Measurements from ENCODE around the gene AQP6.

Gene AQP6

GRCh38 chr12:49967042-49967776 lies 5.5 kb upstream of the AQP6 start:
- Histone ChIP-seq H2AFZ (ENCODE audit: low read length) (peak overlapping the region; percentile 93), H4K20me1 (ENCODE audit: insufficient read depth, low read length) (no peaks in the 10 kb centered on the region), H3K9me2 (replicated peaks; ENCODE audit: insufficient read depth, low read length) (no peaks in the 10 kb centered on the region), H3K4me1 (ENCODE audit: low read length) (no peaks in the 10 kb centered on the region), H3K36me3 (replicated peaks; ENCODE audit: insufficient read depth, low read length) (no peaks in the 10 kb centered on the region), H3F3A (ENCODE audit: insufficient read depth, low read length) (no peaks in the 10 kb centered on the region), H3K9ac (ENCODE audit: low read length) (0 out of 2 replicates have a peak overlapping the region, but pooled peaks have one; percentile 4), H3K9me3 (replicated peaks; ENCODE audit: insufficient read depth, low read length) (no peaks in the 10 kb centered on the region), H3K4me2 (ENCODE audit: low read depth, low read length) (peak overlapping the region; percentile 99), H3K79me2 (ENCODE audit: low read length) (no peaks in the 10 kb centered on the region), H3K4me3 (ENCODE audit: low read length) (peak overlapping the region; percentile 57), H3K27ac (ENCODE audit: low read length) (no peak overlapping the region), H3K27me3 (replicated peaks; ENCODE audit: insufficient read depth, low read length) (peaks cover 88% of the 10 kb centered on the region)
- peak; percentile 81 for DNase-seq
- TF ChIP-seq CTCF (IDR thresholded peaks at IDR 0.05; ENCODE audit: low read length) (peak; percentile 74), EZH2 (optimal IDR thresholded peaks at IDR 0.05; ENCODE audit: low read depth, low read length) (no peak)

DNA sequence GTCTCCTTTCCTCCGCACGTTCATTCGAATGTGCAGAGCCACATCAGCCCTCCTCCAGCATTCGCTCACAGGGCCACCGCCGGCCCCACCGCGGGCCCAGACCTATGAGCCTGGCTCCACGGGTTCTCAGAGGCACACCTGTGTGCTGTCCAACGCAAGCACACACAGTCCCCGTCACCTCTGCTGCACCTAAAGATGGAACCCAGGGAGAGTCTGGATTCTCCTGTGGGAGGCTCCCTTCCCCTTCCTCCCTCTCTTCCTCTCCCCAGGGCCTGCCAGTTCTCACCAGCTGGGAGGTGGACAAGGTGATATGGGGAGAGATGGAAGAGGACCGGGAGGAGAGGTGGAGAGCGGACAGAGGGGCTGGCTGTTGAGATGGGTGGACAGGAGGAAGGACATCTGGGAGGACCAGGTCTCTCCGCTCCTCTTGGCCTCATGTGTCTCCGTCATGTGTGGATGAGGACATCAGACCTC lies 4.9 kb upstream of the AQP6 start:
- Histone ChIP-seq H3K9ac (ENCODE audit: low read length) (no peak overlapping the region), H3K9me3 (replicated peaks; ENCODE audit: insufficient read depth, low read length) (no peaks in the 10 kb centered on the region), H3K36me3 (replicated peaks; ENCODE audit: insufficient read depth, low read length) (no peaks in the 10 kb centered on the region), H3K4me1 (ENCODE audit: low read length) (no peaks in the 10 kb centered on the region), H3K4me2 (ENCODE audit: low read depth, low read length) (peak overlapping the region; percentile 99), H2AFZ (ENCODE audit: low read length) (peak overlapping the region; percentile 93), H3K4me3 (ENCODE audit: low read length) (peak overlapping the region; percentile 57), H3F3A (ENCODE audit: insufficient read depth, low read length) (no peaks in the 10 kb centered on the region), H3K79me2 (ENCODE audit: low read length) (no peaks in the 10 kb centered on the region), H3K9me2 (replicated peaks; ENCODE audit: insufficient read depth, low read length) (no peaks in the 10 kb centered on the region), H3K27me3 (replicated peaks; ENCODE audit: insufficient read depth, low read length) (peaks cover 85% of the 10 kb centered on the region), H3K27ac (ENCODE audit: low read length) (no peak overlapping the region), H4K20me1 (ENCODE audit: insufficient read depth, low read length) (no peaks in the 10 kb centered on the region)
- TF ChIP-seq EZH2 (optimal IDR thresholded peaks at IDR 0.05; ENCODE audit: low read depth, low read length) (no peak), CTCF (IDR thresholded peaks at IDR 0.05; ENCODE audit: low read length) (no peak), EZH2phosphoT487 (IDR thresholded peaks at IDR 0.05; ENCODE audit: low read length) (no peak)
- no peak for DNase-seq

DNA sequence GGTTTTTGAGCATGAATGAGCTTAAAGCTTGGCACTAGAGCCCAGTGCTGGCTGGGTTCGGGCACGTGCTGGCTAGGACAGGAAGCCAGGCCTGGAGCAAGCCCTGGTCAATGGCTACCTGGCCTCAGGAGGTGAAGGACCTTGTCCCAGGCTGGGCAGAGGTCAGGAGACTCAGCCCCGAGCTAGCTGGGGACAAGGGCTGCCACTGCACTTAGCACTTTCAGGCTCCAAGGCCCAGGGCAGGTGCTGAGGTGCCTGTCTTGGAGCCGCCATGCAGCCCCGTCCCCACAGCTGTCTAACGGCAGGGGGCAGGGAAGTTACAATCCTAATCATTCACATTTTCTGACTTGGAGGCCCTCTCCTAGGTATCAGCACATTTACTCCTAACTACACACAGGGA lies 4.3 kb upstream of the AQP6 start:
- no peaks in the 10 kb centered on the region for H3K79me2 ChIP-seq (ENCODE audit: low read length)
- H3K9ac ChIP-seq (ENCODE audit: low read length), result no peak overlapping the region
- no peaks in the 10 kb centered on the region for H3K36me3 ChIP-seq (replicated peaks; ENCODE audit: insufficient read depth, low read length)
- H4K20me1 ChIP-seq (ENCODE audit: insufficient read depth, low read length), result no peaks in the 10 kb centered on the region
- no peak for TF ChIP-seq EZH2phosphoT487 (IDR thresholded peaks at IDR 0.05; ENCODE audit: low read length)
- no peak for TF ChIP-seq CTCF (IDR thresholded peaks at IDR 0.05; ENCODE audit: low read length)
- no peak for TF ChIP-seq EZH2 (optimal IDR thresholded peaks at IDR 0.05; ENCODE audit: low read depth, low read length)
- no peaks in the 10 kb centered on the region for H3F3A ChIP-seq (ENCODE audit: insufficient read depth, low read length)
- no peak overlapping the region for H3K4me2 ChIP-seq (ENCODE audit: low read depth, low read length)
- H2AFZ ChIP-seq (ENCODE audit: low read length), result no peak overlapping the region
- H3K4me3 ChIP-seq (ENCODE audit: low read length), result no peak overlapping the region
- no peaks in the 10 kb centered on the region for H3K9me3 ChIP-seq (replicated peaks; ENCODE audit: insufficient read depth, low read length)
- no peak overlapping the region for H3K27ac ChIP-seq (ENCODE audit: low read length)
- no peaks in the 10 kb centered on the region for H3K4me1 ChIP-seq (ENCODE audit: low read length)
- no peaks in the 10 kb centered on the region for H3K9me2 ChIP-seq (replicated peaks; ENCODE audit: insufficient read depth, low read length)
- peaks cover 78% of the 10 kb centered on the region for H3K27me3 ChIP-seq (replicated peaks; ENCODE audit: insufficient read depth, low read length)
- no peak for DNase-seq
